RWPE1 (cell line): Measurements from ENCODE around the gene PRCC.

ENCODE experiments used
- CTCF ChIA-PET: fragments of 350-600 bp; sonication (Branson Sonifier 250); formaldehyde crosslinking; extraction: SDS; loops from one replicate; lab custom pipeline; 2021; lab: Yijun Ruan, JAX
- POLR2A ChIA-PET: fragments of 400-600 bp; formaldehyde crosslinking; extraction: SDS; loops from one replicate; lab custom pipeline; 2020; ENCODE audit warnings: antibody characterized with exemption; ENCODE audit not compliant: low non-redundant PET; lab: Yijun Ruan, JAX
- DNase-seq: peaks from one replicate; pipeline ENCODE4 v3.0.0; 2012; ENCODE audit warnings: low spot score
- H3K27ac ChIP-seq: fragments of 450-650 bp; 2 replicates; pipeline ENCODE4 v1.5.1; 2017
- CTCF ChIP-seq: fragments of 450-650 bp; conservative IDR thresholded peaks from 2 replicates; pipeline ENCODE4 v1.5.1; 2017; ENCODE audit warnings: low read depth, mild to moderate bottlenecking

Gene PRCC

GRCh38 chr1:156840898-156841279 is 73.6 kb downstream of the PRCC start:
- no peak overlapping the region for H3K27ac ChIP-seq
- ChIA-PET CTCF (interaction anchor here (0.6 to 1.4 kb wide), 2 partner anchors 19 to 87 kb away, joined by 3 to 4 read pairs; no protein-coding TSS in a partner anchor), POLR2A (no interaction called here)
- DNase-seq, result no peak
- no peak for TF ChIP-seq CTCF

- no peak overlapping the region for H3K27ac ChIP-seq
- POLR2A ChIA-PET, result no interaction called here
- no peak for TF ChIP-seq CTCF
- CTCF ChIA-PET, result interaction anchor here (0.6 to 1.4 kb wide), 3 partner anchors 18 to 151 kb away, joined by 3 to 4 read pairs (median 4); no protein-coding TSS in a partner anchor
- no peak for DNase-seq
Observed at GRCh38 chr1:156841295-156841855, 74.0 kb downstream of the PRCC start.

DNA sequence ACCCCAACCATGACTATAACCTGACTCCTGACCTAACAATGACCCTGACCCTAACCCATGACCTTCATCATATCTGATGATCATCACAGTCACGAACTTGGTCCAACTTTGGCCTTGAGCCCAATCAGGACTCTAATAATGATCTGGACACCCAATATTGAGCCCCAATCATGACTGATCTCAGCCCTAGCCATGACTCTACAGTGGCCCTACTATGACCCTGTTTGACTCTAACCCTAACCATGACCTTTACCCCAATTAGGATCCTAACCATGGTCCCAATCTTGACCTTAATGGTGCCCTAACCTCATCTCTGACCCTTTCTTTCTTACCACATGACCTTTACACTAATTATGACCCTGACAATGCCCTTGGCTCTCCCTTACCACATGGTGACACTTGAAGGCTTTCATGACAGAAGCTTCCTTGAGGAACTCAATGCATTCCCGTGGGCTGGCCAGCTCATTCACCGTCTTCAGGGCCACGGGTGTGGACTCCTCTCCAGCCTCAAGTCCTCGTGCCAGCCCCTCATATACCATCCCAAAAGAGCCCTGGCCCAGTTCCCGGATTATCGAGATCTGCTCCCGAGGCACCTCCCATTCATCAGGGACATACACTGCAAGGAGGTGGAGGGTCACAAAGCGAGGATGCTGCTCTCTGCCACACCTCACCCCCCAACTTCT is 75.4 kb downstream of the PRCC start:
- no peak for TF ChIP-seq CTCF
- ChIA-PET POLR2A (no interaction called here), CTCF (interaction anchor here (0.6 kb wide), 1 partner anchor 47 kb away, joined by 3 read pairs; no protein-coding TSS in a partner anchor)

DNA sequence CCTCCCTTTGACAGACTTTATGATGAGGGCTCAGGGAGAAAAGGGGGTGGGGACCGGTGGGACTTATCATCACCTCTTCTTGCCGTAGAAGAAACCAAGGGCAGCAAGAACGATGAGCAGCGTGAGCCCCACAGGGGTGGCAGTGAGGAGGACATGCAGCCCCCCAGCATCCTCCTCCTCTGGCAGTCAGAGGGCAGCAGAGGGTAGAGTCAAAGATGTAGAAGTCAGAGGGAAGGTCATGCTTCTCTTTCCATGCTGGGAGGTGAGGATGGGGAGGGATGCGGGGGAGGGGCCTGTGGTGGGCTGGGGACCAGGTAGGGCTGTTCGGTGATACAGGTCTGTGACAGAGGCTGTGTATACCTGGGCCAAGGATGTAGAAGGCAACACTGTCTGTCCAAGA is 76.8 kb downstream of the PRCC start:
- TF ChIP-seq CTCF, result no peak

More for the DNA sequence above, 75.4 kb downstream of the PRCC start:
- H3K27ac ChIP-seq, result no peak overlapping the region
- no peak for DNase-seq

DNA sequence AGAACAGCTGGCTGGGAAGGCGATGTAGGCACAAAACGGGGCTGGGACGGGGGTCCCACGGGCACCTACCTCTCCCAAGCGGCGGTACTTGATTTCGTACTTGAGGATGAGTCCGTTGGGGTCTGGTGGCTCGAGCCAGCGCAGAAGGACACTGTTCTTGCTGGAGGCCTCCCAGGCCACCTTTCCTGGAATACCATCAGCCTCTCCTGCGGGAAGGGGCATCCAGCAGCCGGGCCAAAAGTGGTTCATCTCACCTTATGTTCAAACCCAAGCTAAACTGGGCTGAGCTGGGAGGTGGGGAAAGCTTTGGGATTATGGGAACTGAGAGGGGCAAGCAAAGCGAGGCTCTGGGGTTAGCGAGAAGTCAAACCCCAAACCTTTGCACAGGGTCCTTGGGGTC is 77.3 kb downstream of the PRCC start:
- POLR2A ChIA-PET, result no interaction called here
- DNase-seq, result no peak
- CTCF ChIA-PET, result interaction anchor here (0.8 kb wide), 1 partner anchor 183 kb away, joined by 3 read pairs; no protein-coding TSS in a partner anchor
- no peak overlapping the region for H3K27ac ChIP-seq
- TF ChIP-seq CTCF, result no peak

More for the DNA sequence above, 76.8 kb downstream of the PRCC start:
- POLR2A ChIA-PET, result no interaction called here
- no peak for DNase-seq
- CTCF ChIA-PET, result interaction anchor here (1.0 kb wide), 1 partner anchor 15 kb away, joined by 3 read pairs; no protein-coding TSS in a partner anchor
- no peak overlapping the region for H3K27ac ChIP-seq

- DNase-seq, result no peak
- no peak for TF ChIP-seq CTCF
- ChIA-PET POLR2A (no interaction called here), CTCF (interaction anchor here (0.5 to 0.8 kb wide), 4 partner anchors 49 to 307 kb away, joined by 3 read pairs; no protein-coding TSS in a partner anchor)
- H3K27ac ChIP-seq, result no peak overlapping the region
Observed at GRCh38 chr1:156845055-156845952, 78.0 kb downstream of the PRCC start.
